Forelimb muscle (tissue), 1 donor: ENCODE results near the gene NTRK3. TPM values are rescaled to one million over a fixed set of nuclear protein-coding genes. Genes with fewer than 3 reads are reported as not detected.

Source experiments
- DNase-seq: peaks from one replicate; pipeline ENCODE4 v3.0.0-alpha.2; 2013; ENCODE audit warnings: low read depth
- polyA plus RNA-seq: library from polyadenylated mRNA; unstranded; fragments of 120-200 nt; gene quantifications from one replicate; pipeline ENCODE4 v1.2.1, GENCODE V29; 2013; ENCODE audit not compliant: insufficient read length

NTRK3 gene
- polyA plus RNA-seq, 1 donor = 2.6 TPM

GRCh38 chr15:88231909-88232644, 24.5 kb downstream of the NTRK3 start:
- no peak for DNase-seq

GRCh38 chr15:88230823-88231222, 25.7 kb downstream of the NTRK3 start:
- no peak for DNase-seq

GRCh38 chr15:88225461-88225860, 31.1 kb downstream of the NTRK3 start:
- DNase-seq = no peak

GRCh38 chr15:88223084-88223483, 33.5 kb downstream of the NTRK3 start:
- no peak for DNase-seq

GRCh38 chr15:88221836-88222235, 34.7 kb downstream of the NTRK3 start:
- no peak for DNase-seq

GRCh38 chr15:88220443-88221335, 35.9 kb downstream of the NTRK3 start:
- peak; percentile 25 for DNase-seq

- no peak for DNase-seq
These were observed 36.9 kb downstream of the NTRK3 start for GRCh38 chr15:88219623-88220022.

- DNase-seq = no peak
These were observed 37.9 kb downstream of the NTRK3 start for GRCh38 chr15:88218557-88219221.

GRCh38 chr15:88215066-88215648, 41.4 kb downstream of the NTRK3 start:
- DNase-seq = no peak

- no peak for DNase-seq
These were observed 47.4 kb downstream of the NTRK3 start for GRCh38 chr15:88209111-88209510.

- no peak for DNase-seq
These were observed 48.1 kb downstream of the NTRK3 start for GRCh38 chr15:88208396-88208795.

GRCh38 chr15:88207565-88207964, 49.0 kb downstream of the NTRK3 start:
- DNase-seq = no peak

- DNase-seq = no peak
These were observed 52.0 kb downstream of the NTRK3 start for GRCh38 chr15:88204584-88204983.

- no peak for DNase-seq
These were observed 54.3 kb downstream of the NTRK3 start for GRCh38 chr15:88202231-88202630.

- no peak for DNase-seq
These were observed 55.3 kb downstream of the NTRK3 start for GRCh38 chr15:88201207-88201606.

GRCh38 chr15:88196961-88197360, 59.6 kb downstream of the NTRK3 start:
- no peak for DNase-seq

- DNase-seq = no peak
These were observed 62.4 kb downstream of the NTRK3 start for GRCh38 chr15:88194162-88194561.

- DNase-seq = no peak
These were observed 63.1 kb downstream of the NTRK3 start for GRCh38 chr15:88193415-88193814.

GRCh38 chr15:88191812-88192165, 64.8 kb downstream of the NTRK3 start:
- no peak for DNase-seq

GRCh38 chr15:88190232-88190631, 66.3 kb downstream of the NTRK3 start:
- no peak for DNase-seq

- DNase-seq = no peak
These were observed 68.2 kb downstream of the NTRK3 start for GRCh38 chr15:88188300-88188699.

GRCh38 chr15:88187195-88187594, 69.3 kb downstream of the NTRK3 start:
- DNase-seq = no peak
